ENCODE measurements around the gene IGF1R. TPM values are rescaled to one million over a fixed set of nuclear protein-coding genes. Genes with fewer than 3 reads are reported as not detected.

IGF1R gene
- total and polyA plus RNA-seq, 2 of the 13 experiments (the other 11 are each of a cell fraction or from before 2014, with no cell fraction given): 15.9 to 18.4 TPM

DNA sequence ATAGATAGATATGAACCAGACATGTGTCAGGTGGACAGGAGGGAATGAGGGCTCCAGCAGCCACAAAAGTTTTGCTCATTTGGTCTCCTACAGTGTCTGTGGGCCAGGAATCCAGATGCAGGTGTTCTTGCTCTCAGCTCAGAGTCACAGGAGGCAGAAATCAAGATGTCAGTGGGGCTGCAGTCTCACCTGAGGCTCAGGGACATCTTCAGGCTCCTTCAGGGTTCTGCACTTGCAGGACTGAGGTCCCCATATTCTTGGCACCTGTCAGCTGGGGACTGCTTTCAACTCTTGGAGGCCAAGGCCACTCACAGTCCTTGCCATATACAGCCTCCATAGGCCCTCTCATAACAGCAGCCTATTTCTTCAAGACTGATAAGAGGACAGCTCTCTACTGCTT is 301.9 kb downstream of the IGF1R start:
- Histone ChIP-seq H4K20me1 (ENCODE audit: insufficient read depth, low read length) (no peaks in the 10 kb centered on the region; the same call in 1 of the 2 replicates), H2AFZ (ENCODE audit: low read length) (no peak overlapping the region), H3K27ac (ENCODE audit: extremely low read length, insufficient read depth, low read length) (no peak overlapping the region), H3K36me3 (replicated peaks in 1 of 2; ENCODE audit: control insufficient read depth in 1 of 2, insufficient read depth in 2 of 2, low read length in 2 of 2) (peaks cover 35 to 70% of the 10 kb centered on the region in 2 experiments; a peak in 4 of 5 replicates), H3K79me2 (ENCODE audit: insufficient read depth, low read length) (no peaks in the 10 kb centered on the region), H3K9me3 (ENCODE audit: low read length) (no peaks in the 10 kb centered on the region), H3K4me3 (replicated peaks in 1 of 3; ENCODE audit: insufficient read depth in 1 of 3, low read depth in 2 of 3, low read length in 3 of 3) (no peak overlapping the region), H3K9ac (ENCODE audit: insufficient read depth, low read depth, low read length) (no peak overlapping the region), H3K4me2 (ENCODE audit: low read depth, low read length) (no peak overlapping the region), H3K4me1 (ENCODE audit: insufficient read depth, low read length) (peaks cover 19% of the 10 kb centered on the region), H3K27me3 (ENCODE audit: control insufficient read depth in 1 of 2, insufficient read depth in 2 of 2, low read length in 2 of 2) (no peaks in the 10 kb centered on the region)
- DNase-seq (ENCODE audit: low spot score) (no peak), ATAC-seq (no peak), FAIRE-seq (no peak)
- in situ Hi-C loops (cut with HindIII; ENCODE audit: extremely low pct_ligation_motif_present, low pct_unique_long_range_greater_than_20kb): no loop called here
- POLR2A ChIA-PET: no interaction called here
- no TSS peak for BruUV-seq (replicated peaks)
- CTCF ChIA-PET (ENCODE audit: low intra/inter-chr PET ratio, low total read pairs): no interaction called here
- intact Hi-C loops (cut with micrococcal nuclease; ENCODE audit: unreplicated experiment): no loop called here
- TF ChIP-seq ZNF776 (CRISPR knock-in tag; IDR thresholded peaks at IDR 0.05) (no peak), ZNF160 (CRISPR knock-in tag; IDR thresholded peaks at IDR 0.05) (no peak), GPN1 (CRISPR knock-in tag; IDR thresholded peaks at IDR 0.05; ENCODE audit: borderline replicate concordance) (no peak), ELK4 (CRISPR knock-in tag; IDR thresholded peaks at IDR 0.05; ENCODE audit: borderline replicate concordance) (no peak), ZNF546 (CRISPR knock-in tag; conservative IDR thresholded peaks at IDR 0.05) (no peak), CAMTA2 (CRISPR knock-in tag; IDR thresholded peaks at IDR 0.05; ENCODE audit: borderline replicate concordance) (no peak), ETV6 (CRISPR knock-in tag; conservative IDR thresholded peaks at IDR 0.05) (no peak), MXI1 (IDR thresholded peaks at IDR 0.05; ENCODE audit: borderline replicate concordance, low read depth, low read length) (no peak)
- TF ChIP-seq, protein P1, sequence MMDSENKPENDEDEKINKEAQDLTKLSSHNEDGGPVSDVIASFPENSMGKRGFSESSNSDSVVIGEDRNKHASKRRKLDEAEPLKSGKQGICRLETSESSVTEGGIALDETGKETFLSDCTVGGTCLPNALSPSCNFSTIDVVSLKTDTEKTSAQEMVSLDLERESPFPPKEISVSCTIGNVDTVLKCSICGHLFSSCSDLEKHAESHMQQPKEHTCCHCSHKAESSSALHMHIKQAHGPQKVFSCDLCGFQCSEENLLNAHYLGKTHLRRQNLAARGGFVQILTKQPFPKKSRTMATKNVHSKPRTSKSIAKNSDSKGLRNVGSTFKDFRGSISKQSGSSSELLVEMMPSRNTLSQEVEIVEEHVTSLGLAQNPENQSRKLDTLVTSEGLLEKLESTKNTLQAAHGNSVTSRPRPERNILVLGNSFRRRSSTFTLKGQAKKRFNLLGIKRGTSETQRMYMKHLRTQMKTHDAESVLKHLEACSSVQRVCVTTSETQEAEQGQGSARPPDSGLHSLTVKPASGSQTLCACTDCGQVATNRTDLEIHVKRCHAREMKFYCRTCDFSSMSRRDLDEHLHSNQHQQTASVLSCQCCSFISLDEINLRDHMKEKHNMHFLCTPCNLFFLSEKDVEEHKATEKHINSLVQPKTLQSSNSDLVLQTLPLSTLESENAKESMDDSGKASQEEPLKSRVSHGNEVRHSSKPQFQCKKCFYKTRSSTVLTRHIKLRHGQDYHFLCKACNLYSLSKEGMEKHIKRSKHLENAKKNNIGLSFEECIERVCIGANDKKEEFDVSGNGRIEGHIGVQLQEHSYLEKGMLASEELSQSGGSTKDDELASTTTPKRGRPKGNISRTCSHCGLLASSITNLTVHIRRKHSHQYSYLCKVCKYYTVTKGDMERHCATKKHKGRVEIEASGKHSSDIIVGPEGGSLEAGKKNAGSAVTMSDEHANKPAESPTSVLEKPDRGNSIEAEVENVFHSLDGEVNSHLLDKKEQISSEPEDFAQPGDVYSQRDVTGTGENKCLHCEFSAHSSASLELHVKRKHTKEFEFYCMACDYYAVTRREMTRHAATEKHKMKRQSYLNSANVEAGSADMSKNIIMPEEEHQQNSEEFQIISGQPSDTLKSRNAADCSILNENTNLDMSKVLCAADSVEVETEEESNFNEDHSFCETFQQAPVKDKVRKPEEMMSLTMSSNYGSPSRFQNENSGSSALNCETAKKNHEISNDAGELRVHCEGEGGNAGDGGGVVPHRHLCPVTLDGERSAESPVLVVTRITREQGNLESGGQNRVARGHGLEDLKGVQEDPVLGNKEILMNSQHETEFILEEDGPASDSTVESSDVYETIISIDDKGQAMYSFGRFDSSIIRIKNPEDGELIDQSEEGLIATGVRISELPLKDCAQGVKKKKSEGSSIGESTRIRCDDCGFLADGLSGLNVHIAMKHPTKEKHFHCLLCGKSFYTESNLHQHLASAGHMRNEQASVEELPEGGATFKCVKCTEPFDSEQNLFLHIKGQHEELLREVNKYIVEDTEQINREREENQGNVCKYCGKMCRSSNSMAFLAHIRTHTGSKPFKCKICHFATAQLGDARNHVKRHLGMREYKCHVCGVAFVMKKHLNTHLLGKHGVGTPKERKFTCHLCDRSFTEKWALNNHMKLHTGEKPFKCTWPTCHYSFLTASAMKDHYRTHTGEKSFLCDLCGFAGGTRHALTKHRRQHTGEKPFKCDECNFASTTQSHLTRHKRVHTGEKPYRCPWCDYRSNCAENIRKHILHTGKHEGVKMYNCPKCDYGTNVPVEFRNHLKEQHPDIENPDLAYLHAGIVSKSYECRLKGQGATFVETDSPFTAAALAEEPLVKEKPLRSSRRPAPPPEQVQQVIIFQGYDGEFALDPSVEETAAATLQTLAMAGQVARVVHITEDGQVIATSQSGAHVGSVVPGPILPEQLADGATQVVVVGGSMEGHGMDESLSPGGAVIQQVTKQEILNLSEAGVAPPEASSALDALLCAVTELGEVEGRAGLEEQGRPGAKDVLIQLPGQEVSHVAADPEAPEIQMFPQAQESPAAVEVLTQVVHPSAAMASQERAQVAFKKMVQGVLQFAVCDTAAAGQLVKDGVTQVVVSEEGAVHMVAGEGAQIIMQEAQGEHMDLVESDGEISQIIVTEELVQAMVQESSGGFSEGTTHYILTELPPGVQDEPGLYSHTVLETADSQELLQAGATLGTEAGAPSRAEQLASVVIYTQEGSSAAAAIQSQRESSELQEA (CRISPR knock-in tag; IDR thresholded peaks at IDR 0.05; ENCODE audit: not compliant biosample characterization): no peak
- TF ChIP-seq, protein P2, sequence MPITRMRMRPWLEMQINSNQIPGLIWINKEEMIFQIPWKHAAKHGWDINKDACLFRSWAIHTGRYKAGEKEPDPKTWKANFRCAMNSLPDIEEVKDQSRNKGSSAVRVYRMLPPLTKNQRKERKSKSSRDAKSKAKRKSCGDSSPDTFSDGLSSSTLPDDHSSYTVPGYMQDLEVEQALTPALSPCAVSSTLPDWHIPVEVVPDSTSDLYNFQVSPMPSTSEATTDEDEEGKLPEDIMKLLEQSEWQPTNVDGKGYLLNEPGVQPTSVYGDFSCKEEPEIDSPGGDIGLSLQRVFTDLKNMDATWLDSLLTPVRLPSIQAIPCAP (CRISPR knock-in tag; IDR thresholded peaks at IDR 0.05; ENCODE audit: low read depth): no peak
- TF ChIP-seq, protein P3, sequence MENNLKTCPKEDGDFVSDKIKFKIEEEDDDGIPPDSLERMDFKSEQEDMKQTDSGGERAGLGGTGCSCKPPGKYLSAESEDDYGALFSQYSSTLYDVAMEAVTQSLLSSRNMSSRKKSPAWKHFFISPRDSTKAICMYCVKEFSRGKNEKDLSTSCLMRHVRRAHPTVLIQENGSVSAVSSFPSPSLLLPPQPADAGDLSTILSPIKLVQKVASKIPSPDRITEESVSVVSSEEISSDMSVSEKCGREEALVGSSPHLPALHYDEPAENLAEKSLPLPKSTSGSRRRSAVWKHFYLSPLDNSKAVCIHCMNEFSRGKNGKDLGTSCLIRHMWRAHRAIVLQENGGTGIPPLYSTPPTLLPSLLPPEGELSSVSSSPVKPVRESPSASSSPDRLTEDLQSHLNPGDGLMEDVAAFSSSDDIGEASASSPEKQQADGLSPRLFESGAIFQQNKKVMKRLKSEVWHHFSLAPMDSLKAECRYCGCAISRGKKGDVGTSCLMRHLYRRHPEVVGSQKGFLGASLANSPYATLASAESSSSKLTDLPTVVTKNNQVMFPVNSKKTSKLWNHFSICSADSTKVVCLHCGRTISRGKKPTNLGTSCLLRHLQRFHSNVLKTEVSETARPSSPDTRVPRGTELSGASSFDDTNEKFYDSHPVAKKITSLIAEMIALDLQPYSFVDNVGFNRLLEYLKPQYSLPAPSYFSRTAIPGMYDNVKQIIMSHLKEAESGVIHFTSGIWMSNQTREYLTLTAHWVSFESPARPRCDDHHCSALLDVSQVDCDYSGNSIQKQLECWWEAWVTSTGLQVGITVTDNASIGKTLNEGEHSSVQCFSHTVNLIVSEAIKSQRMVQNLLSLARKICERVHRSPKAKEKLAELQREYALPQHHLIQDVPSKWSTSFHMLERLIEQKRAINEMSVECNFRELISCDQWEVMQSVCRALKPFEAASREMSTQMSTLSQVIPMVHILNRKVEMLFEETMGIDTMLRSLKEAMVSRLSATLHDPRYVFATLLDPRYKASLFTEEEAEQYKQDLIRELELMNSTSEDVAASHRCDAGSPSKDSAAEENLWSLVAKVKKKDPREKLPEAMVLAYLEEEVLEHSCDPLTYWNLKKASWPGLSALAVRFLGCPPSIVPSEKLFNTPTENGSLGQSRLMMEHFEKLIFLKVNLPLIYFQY (CRISPR knock-in tag; IDR thresholded peaks at IDR 0.05; ENCODE audit: borderline replicate concordance): no peak
